ENCODE data around the gene RNU5B-1.
"Not testable (repeated sequence)": the region's sequence is repeated elsewhere in the genome, so short reads cannot be mapped to it uniquely, and the experiment has no call there.

Gene RNU5B-1

DNA sequence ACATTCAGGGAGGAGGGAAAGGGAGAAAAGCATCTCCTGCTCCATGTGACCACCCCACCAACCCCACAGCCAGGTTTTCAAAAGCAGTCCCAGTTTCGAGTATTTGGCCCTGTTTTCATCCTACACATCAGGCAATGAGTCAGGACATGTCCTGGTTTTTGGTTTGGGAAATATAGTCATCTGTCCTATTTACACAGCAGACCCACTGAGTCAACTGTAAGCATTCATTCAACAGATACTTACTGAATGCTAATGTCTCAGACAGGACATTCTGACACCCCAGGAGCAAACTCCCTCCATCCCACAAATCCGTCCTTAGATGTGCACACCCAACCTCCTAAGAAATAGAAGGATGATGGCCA, 40.4 kb downstream of the RNU5B-1 start:
- DNase-seq, result no peak

DNA sequence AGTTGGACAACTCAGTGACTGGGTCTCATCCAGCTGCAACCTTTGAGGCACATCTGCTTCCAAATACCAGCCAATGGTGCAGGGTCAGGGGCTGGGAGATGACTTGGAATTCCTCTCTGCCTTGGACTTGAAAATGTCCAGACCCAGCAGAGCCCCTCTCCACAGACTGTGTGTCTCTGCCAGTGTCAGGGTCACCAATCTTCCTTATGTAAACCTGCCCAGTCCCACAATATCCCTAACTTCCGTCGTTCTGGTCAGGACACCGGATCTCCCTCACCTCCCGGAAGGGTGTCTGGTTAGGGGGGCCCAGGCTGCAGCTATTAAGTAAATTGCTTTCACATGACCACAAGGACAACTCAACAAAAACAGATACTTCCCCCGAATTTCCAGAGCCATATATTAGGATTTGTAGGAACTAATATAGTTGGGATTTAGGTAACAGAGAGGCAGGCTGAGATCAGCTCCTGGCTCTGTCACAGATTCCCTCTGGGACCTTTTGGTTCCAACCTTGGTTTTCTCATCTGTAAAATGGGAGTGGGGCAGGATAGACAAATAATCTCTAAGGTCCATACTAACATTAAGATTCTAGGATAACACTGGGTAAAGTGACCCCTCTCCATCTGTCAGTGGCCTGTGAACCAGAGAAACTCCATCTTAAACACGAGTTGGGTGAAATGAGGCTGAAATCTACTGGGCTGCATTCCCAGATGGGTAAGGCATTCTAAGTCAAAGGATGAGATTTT, 42.5 kb downstream of the RNU5B-1 start:
- no peak for DNase-seq

DNA sequence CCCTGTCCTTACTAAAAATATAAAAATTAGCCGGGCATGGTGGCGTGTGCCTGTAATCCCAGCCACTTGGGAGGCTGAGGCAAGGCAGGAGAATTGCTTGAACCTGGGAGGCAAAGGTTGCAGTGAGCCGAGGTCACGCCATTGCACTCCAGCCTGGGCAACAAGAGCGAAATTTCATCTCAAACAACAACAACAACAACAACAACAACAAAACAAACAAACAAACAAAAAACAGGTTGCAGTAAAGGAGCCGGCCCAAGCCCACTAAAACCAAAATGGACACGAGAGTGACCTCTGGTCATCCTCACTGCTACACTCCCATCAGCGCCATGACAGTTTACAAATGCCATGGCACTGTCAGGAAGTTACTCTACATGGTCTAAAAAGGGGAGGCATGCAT, 43.3 kb downstream of the RNU5B-1 start:
- DNase-seq, result not testable (repeated sequence)

DNA sequence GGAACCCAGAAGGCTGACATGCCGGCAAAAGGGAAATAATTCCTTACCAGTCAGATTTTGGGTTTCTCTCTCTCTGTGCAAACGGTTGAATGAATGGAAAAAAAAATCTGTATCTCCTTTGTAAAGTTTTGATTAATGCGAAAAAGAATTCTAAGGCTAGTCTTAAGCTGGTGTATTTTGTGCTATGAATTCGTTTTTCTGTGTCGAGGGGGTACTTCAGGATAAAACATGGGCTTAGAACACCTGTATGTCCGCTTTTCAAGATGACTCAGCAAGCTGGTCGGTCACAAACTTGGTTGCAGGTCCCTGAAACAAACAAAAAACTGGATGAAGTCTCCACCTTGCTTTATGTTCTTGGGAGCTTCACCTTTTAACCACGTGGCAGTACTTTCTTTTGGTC, 44.9 kb downstream of the RNU5B-1 start:
- no peak for DNase-seq

DNA sequence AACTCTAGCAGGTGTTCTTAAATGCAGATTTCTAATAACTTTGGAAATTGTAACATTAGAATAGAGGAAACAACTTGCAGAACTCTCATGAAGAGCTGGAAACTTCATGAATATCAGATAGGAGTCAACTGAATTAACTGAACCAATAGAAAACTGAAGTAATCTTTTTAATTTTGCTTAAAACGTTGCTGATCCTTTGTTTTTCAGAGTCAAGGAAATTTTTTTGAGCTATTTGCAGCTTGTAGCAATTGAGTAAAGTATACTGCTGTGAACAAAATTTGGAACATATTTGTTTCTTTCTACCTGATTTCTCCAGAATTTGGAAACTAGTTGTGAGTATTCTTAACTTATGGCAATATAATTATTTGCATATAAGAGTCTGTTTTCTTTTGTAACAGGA, 47.5 kb downstream of the RNU5B-1 start:
- DNase-seq, result not testable (repeated sequence)
